ENCODE results near the gene IL18RAP. TPM values are rescaled to one million over a fixed set of nuclear protein-coding genes. Genes with fewer than 3 reads are reported as not detected.
A peak's percentile ranks its signal among the peaks of the same experiment; 100 is the strongest.

IL18RAP gene
- total and polyA plus RNA-seq, 2 donors (not counting 1 experiment from before 2014, with no cell fraction given) = 0.22 to 1.4 TPM

- no peak overlapping the region for H3K4me3 ChIP-seq (ENCODE audit: control extremely low read depth in 1 of 5, extremely low read depth in 1 of 5, insufficient read depth in 1 of 5, low read depth in 2 of 5, low read length in 4 of 5)
- Mint-ChIP-seq H3K9me3 (ENCODE audit: insufficient read depth) (no peaks in the 10 kb centered on the region), H3K4me3 (no peak overlapping the region), H3K27me3 (no peaks in the 10 kb centered on the region), H3K4me1 (peaks cover 21% of the 10 kb centered on the region), H3K27ac (no peak overlapping the region)
- DNase-seq (no peak), ATAC-seq (ENCODE audit: low read depth) (no peak)
- H4K20me1 ChIP-seq (ENCODE audit: control insufficient read depth, insufficient read depth, low read length, poor library complexity, severe bottlenecking) = no peaks in the 10 kb centered on the region
- TF ChIP-seq CTCF (IDR thresholded peaks at IDR 0.05) = no peak
- TF ChIP-seq EZH2 (IDR thresholded peaks at IDR 0.05; ENCODE audit: borderline replicate concordance, insufficient read depth, low read depth, low read length, poor library complexity, severe bottlenecking) = no peak
- H3K27ac ChIP-seq (ENCODE audit: low read length in 2 of 2) = no peak overlapping the region
- ChIA-PET POLR2A (no interaction called here), CTCF (interaction anchor here (0.7 to 1.3 kb wide), 3 partner anchors 8 to 198 kb away, joined by 3 read pairs; no protein-coding TSS in a partner anchor)
- peak overlapping the region; percentile 43 for H3K4me2 ChIP-seq (replicated peaks; ENCODE audit: low read depth, low read length, poor library complexity, severe bottlenecking)
- H3K9ac ChIP-seq (ENCODE audit: low read length) = peak overlapping the region; percentile 21
- peaks cover 0 to 4% (median 0%) of the 10 kb centered on the region in 3 donors for H3K9me3 ChIP-seq (ENCODE audit: control extremely low read depth in 1 of 3, control insufficient read depth in 2 of 3, insufficient read depth in 1 of 3, low read length in 2 of 3)
- no peak overlapping the region for H2AFZ ChIP-seq (ENCODE audit: insufficient read depth, low read depth, low read length, poor library complexity, severe bottlenecking)
- no CpG with 5 or more reads among the region's 2 CpGs for WGBS (ENCODE audit: insufficient coverage)
- no peaks in the 10 kb centered on the region for H3K36me3 ChIP-seq (replicated peaks in 1 of 2; ENCODE audit: control extremely low read depth in 1 of 2, control insufficient read depth in 1 of 2, extremely low read depth in 1 of 2, insufficient read depth in 2 of 2, low read length in 1 of 2)
- intact Hi-C loops (cut with micrococcal nuclease) = no loop called here
- H3K27me3 ChIP-seq (replicated peaks in 1 of 4; ENCODE audit: control extremely low read depth in 1 of 4, control insufficient read depth in 3 of 4, insufficient read depth in 4 of 4, low read length in 3 of 4) = no peaks in the 10 kb centered on the region
- H3K79me2 ChIP-seq (ENCODE audit: control insufficient read depth, insufficient read depth, low read length) = no peaks in the 10 kb centered on the region
- H3K4me1 ChIP-seq (ENCODE audit: control insufficient read depth in 2 of 2, insufficient read depth in 2 of 2, low read length in 2 of 2) = peaks cover 9 to 11% of the 10 kb centered on the region in 2 donors
Measured at GRCh38 chr2:102435741-102436140, 12.8 kb downstream of the IL18RAP start.

GRCh38 chr2:102436323-102436722, 13.4 kb downstream of the IL18RAP start:
- WGBS (ENCODE audit: insufficient coverage) = no CpG with 5 or more reads among the region's 3 CpGs
- no peak overlapping the region for H3K4me3 Mint-ChIP-seq

More at GRCh38 chr2:102436323-102436722, 13.4 kb downstream of the IL18RAP start:
- Histone ChIP-seq H3K27ac (ENCODE audit: low read length in 2 of 2) (peak overlapping the region in 1 of 2 donors; percentile 9), H3K4me3 (ENCODE audit: control extremely low read depth in 1 of 5, extremely low read depth in 1 of 5, insufficient read depth in 1 of 5, low read depth in 2 of 5, low read length in 4 of 5) (no peak overlapping the region), H2AFZ (ENCODE audit: insufficient read depth, low read depth, low read length, poor library complexity, severe bottlenecking) (no peak overlapping the region), H3K79me2 (ENCODE audit: control insufficient read depth, insufficient read depth, low read length) (no peaks in the 10 kb centered on the region), H4K20me1 (ENCODE audit: control insufficient read depth, insufficient read depth, low read length, poor library complexity, severe bottlenecking) (no peaks in the 10 kb centered on the region), H3K9ac (ENCODE audit: low read length) (peak overlapping the region; percentile 21), H3K9me3 (ENCODE audit: control extremely low read depth in 1 of 3, control insufficient read depth in 2 of 3, insufficient read depth in 1 of 3, low read length in 2 of 3) (peaks cover 0 to 4% (median 0%) of the 10 kb centered on the region in 3 donors), H3K27me3 (replicated peaks in 1 of 4; ENCODE audit: control extremely low read depth in 1 of 4, control insufficient read depth in 3 of 4, insufficient read depth in 4 of 4, low read length in 3 of 4) (no peaks in the 10 kb centered on the region), H3K36me3 (replicated peaks in 1 of 2; ENCODE audit: control extremely low read depth in 1 of 2, control insufficient read depth in 1 of 2, extremely low read depth in 1 of 2, insufficient read depth in 2 of 2, low read length in 1 of 2) (no peaks in the 10 kb centered on the region), H3K4me2 (replicated peaks; ENCODE audit: low read depth, low read length, poor library complexity, severe bottlenecking) (peak overlapping the region; percentile 43), H3K4me1 (ENCODE audit: control insufficient read depth in 2 of 2, insufficient read depth in 2 of 2, low read length in 2 of 2) (peaks cover 9 to 11% of the 10 kb centered on the region in 2 donors)
- Mint-ChIP-seq H3K9me3 (ENCODE audit: insufficient read depth) (no peaks in the 10 kb centered on the region), H3K4me1 (peaks cover 18% of the 10 kb centered on the region), H3K27me3 (no peaks in the 10 kb centered on the region), H3K27ac (no peak overlapping the region)
- intact Hi-C loops (cut with micrococcal nuclease) = no loop called here
- POLR2A ChIA-PET = no interaction called here
- ATAC-seq (ENCODE audit: low read depth) = no peak
- DNase-seq = no peak
- TF ChIP-seq CTCF (IDR thresholded peaks at IDR 0.05) = no peak
- no peak for TF ChIP-seq EZH2 (IDR thresholded peaks at IDR 0.05; ENCODE audit: borderline replicate concordance, insufficient read depth, low read depth, low read length, poor library complexity, severe bottlenecking)
- CTCF ChIA-PET = interaction anchor here (0.7 to 1.3 kb wide), 3 partner anchors 196 to 416 kb away, joined by 3 to 4 read pairs (median 3); no protein-coding TSS in a partner anchor

All from B cell (primary cell).